ENCODE measurements around the gene AFTPH. TPM values are rescaled to one million over a fixed set of nuclear protein-coding genes. Genes with fewer than 3 reads are reported as not detected.

Gene AFTPH
- total RNA-seq, 1 experiment from 2014 or later, result 14.9 TPM

GRCh38 chr2:64610316-64610855 lies 86.3 kb downstream of the AFTPH start (continued):
- TF ChIP-seq, protein P1, sequence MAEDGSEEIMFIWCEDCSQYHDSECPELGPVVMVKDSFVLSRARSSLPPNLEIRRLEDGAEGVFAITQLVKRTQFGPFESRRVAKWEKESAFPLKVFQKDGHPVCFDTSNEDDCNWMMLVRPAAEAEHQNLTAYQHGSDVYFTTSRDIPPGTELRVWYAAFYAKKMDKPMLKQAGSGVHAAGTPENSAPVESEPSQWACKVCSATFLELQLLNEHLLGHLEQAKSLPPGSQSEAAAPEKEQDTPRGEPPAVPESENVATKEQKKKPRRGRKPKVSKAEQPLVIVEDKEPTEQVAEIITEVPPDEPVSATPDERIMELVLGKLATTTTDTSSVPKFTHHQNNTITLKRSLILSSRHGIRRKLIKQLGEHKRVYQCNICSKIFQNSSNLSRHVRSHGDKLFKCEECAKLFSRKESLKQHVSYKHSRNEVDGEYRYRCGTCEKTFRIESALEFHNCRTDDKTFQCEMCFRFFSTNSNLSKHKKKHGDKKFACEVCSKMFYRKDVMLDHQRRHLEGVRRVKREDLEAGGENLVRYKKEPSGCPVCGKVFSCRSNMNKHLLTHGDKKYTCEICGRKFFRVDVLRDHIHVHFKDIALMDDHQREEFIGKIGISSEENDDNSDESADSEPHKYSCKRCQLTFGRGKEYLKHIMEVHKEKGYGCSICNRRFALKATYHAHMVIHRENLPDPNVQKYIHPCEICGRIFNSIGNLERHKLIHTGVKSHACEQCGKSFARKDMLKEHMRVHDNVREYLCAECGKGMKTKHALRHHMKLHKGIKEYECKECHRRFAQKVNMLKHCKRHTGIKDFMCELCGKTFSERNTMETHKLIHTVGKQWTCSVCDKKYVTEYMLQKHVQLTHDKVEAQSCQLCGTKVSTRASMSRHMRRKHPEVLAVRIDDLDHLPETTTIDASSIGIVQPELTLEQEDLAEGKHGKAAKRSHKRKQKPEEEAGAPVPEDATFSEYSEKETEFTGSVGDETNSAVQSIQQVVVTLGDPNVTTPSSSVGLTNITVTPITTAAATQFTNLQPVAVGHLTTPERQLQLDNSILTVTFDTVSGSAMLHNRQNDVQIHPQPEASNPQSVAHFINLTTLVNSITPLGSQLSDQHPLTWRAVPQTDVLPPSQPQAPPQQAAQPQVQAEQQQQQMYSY (CRISPR knock-in tag; IDR thresholded peaks at IDR 0.05), result no peak
- no peak for TF ChIP-seq RORB (CRISPR knock-in tag; IDR thresholded peaks at IDR 0.05)

GRCh38 chr2:64612575-64613195 lies 88.6 kb downstream of the AFTPH start:
- ChIA-PET CTCF (no interaction called here), POLR2A (no interaction called here)
- no peak for TF ChIP-seq IRF2 (CRISPR knock-in tag; IDR thresholded peaks at IDR 0.05; ENCODE audit: borderline replicate concordance, low read depth)
- TF ChIP-seq E2F4 (CRISPR knock-in tag; IDR thresholded peaks at IDR 0.05; ENCODE audit: borderline replicate concordance, low read depth), result no peak
- TF ChIP-seq, protein P2, sequence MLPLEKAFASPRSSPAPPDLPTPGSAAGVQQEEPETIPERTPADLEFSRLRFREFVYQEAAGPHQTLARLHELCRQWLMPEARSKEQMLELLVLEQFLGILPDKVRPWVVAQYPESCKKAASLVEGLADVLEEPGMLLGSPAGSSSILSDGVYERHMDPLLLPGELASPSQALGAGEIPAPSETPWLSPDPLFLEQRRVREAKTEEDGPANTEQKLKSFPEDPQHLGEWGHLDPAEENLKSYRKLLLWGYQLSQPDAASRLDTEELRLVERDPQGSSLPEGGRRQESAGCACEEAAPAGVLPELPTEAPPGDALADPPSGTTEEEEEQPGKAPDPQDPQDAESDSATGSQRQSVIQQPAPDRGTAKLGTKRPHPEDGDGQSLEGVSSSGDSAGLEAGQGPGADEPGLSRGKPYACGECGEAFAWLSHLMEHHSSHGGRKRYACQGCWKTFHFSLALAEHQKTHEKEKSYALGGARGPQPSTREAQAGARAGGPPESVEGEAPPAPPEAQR (CRISPR knock-in tag; IDR thresholded peaks at IDR 0.05), result no peak
- no peak for TF ChIP-seq MYBL2 (CRISPR knock-in tag; IDR thresholded peaks at IDR 0.05)
- TF ChIP-seq STAT6 (CRISPR knock-in tag; conservative IDR thresholded peaks at IDR 0.05; ENCODE audit: low read depth), result no peak
- Mint-ChIP-seq H3K4me3 (no peak overlapping the region), H3K36me3 (no peaks in the 10 kb centered on the region), H3K9me3 (no peaks in the 10 kb centered on the region), H3K27me3 (ENCODE audit: low read depth) (peaks cover 29% of the 10 kb centered on the region), H3K4me1 (peaks cover 10% of the 10 kb centered on the region), H3K27ac (no peak overlapping the region)
- no peak for ATAC-seq
- DNase-seq (ENCODE audit: low spot score), result no peak

DNA sequence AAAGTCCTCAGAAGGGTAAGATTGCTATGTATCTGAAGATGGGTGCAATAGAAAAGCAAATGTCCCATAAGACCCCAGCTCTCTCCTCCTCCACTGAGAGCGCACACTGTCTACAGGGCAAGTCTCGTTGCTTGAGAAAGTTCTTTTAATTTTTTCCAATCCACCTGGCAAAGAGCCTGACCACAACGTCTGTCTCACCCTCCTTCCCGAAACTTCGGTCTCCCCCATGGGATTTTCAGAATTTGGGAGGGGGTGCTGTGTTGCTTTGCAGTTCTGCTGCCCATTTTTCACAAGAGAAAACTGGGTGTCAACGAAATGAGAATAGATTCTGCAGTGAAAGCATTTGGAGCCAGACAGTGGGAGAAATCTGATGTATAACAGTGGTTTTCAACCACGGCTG lies 89.1 kb downstream of the AFTPH start:
- Mint-ChIP-seq H3K27ac (no peak overlapping the region), H3K9me3 (no peaks in the 10 kb centered on the region), H3K27me3 (ENCODE audit: low read depth) (peaks cover 28% of the 10 kb centered on the region), H3K4me3 (no peak overlapping the region), H3K36me3 (no peaks in the 10 kb centered on the region), H3K4me1 (peaks cover 15% of the 10 kb centered on the region)
- ATAC-seq (no peak), DNase-seq (ENCODE audit: low spot score) (no peak)
- POLR2A ChIA-PET, result no interaction called here
- CTCF ChIA-PET, result no interaction called here
- no peak for TF ChIP-seq ZNF263 (CRISPR knock-in tag; IDR thresholded peaks at IDR 0.05; ENCODE audit: low read depth)
- TF ChIP-seq ZBTB21 (CRISPR knock-in tag; IDR thresholded peaks at IDR 0.05; ENCODE audit: borderline replicate concordance), result no peak
- TF ChIP-seq, protein P3, sequence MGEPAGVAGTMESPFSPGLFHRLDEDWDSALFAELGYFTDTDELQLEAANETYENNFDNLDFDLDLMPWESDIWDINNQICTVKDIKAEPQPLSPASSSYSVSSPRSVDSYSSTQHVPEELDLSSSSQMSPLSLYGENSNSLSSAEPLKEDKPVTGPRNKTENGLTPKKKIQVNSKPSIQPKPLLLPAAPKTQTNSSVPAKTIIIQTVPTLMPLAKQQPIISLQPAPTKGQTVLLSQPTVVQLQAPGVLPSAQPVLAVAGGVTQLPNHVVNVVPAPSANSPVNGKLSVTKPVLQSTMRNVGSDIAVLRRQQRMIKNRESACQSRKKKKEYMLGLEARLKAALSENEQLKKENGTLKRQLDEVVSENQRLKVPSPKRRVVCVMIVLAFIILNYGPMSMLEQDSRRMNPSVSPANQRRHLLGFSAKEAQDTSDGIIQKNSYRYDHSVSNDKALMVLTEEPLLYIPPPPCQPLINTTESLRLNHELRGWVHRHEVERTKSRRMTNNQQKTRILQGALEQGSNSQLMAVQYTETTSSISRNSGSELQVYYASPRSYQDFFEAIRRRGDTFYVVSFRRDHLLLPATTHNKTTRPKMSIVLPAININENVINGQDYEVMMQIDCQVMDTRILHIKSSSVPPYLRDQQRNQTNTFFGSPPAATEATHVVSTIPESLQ (CRISPR knock-in tag; IDR thresholded peaks at IDR 0.05), result no peak
- TF ChIP-seq ZBTB43 (CRISPR knock-in tag; IDR thresholded peaks at IDR 0.05), result no peak
- TF ChIP-seq ATF1 (CRISPR knock-in tag; IDR thresholded peaks at IDR 0.05), result no peak
- no peak for TF ChIP-seq TP53 (CRISPR knock-in tag; IDR thresholded peaks at IDR 0.05)
- no peak for TF ChIP-seq USF2 (CRISPR knock-in tag; IDR thresholded peaks at IDR 0.05)
- TF ChIP-seq ZNF512 (CRISPR knock-in tag; IDR thresholded peaks at IDR 0.05; ENCODE audit: borderline replicate concordance), result no peak
- TF ChIP-seq NFATC4 (CRISPR knock-in tag; IDR thresholded peaks at IDR 0.05), result no peak
